MCF 10A (cell line): ENCODE data around the gene SEL1L. TPM values are rescaled to one million over a fixed set of nuclear protein-coding genes. Genes with fewer than 3 reads are reported as not detected.

Experiments
- BruUV-seq: library from RNA; stranded (reverse); fragments of 400-500 nt; replicated peaks from 2 replicates; lab custom pipeline; 2021; lab: Mats Ljungman, UMichigan
- CTCF ChIA-PET: fragments of 300-600 bp; sonication (Branson Sonifier 250); formaldehyde crosslinking; extraction: SDS; loops from one replicate; lab custom pipeline; 2021; ENCODE audit warnings: antibody characterized with exemption, inconsistent platforms; lab: Yijun Ruan, JAX
- POLR2A ChIA-PET: fragments of 300-600, 350-650 bp; sonication (Branson Sonifier 250); formaldehyde crosslinking; extraction: SDS; loops from one replicate; lab custom pipeline; 2020; ENCODE audit warnings: antibody characterized with exemption, inconsistent platforms; lab: Yijun Ruan, JAX
- DNase-seq: peaks from one replicate; pipeline ENCODE4 v3.0.0-alpha.2; 2018; ENCODE audit not compliant: unreplicated experiment
- H3K27ac Mint-ChIP-seq: one replicate; pipeline ENCODE4 v1.8.0; 2022; ENCODE audit warnings: mild to moderate bottlenecking, low read depth, mixed read lengths; ENCODE audit not compliant: unreplicated experiment
- H3K27me3 Mint-ChIP-seq: one replicate; pipeline ENCODE4 v1.8.0; 2022; ENCODE audit warnings: mixed read lengths; ENCODE audit not compliant: insufficient read depth, unreplicated experiment
- H3K36me3 Mint-ChIP-seq: one replicate; pipeline ENCODE4 v1.8.0; 2022; ENCODE audit warnings: mild to moderate bottlenecking, moderate library complexity, mixed read lengths; ENCODE audit not compliant: insufficient read depth, unreplicated experiment
- H3K4me1 Mint-ChIP-seq: one replicate; pipeline ENCODE4 v1.8.0; 2022; ENCODE audit warnings: mixed read lengths; ENCODE audit not compliant: insufficient read depth, unreplicated experiment
- H3K4me3 Mint-ChIP-seq: one replicate; pipeline ENCODE4 v1.8.0; 2022; ENCODE audit warnings: mild to moderate bottlenecking, moderate library complexity, mixed read lengths; ENCODE audit not compliant: unreplicated experiment
- H3K9me3 Mint-ChIP-seq: one replicate; pipeline ENCODE4 v1.8.0; 2022; ENCODE audit warnings: mixed read lengths; ENCODE audit not compliant: unreplicated experiment
- CTCF ChIP-seq: fragments of 200-600 bp; IDR thresholded peaks from one replicate; pipeline ENCODE4 v1.8.0; 2022; ENCODE audit warnings: antibody characterized with exemption, mild to moderate bottlenecking; ENCODE audit not compliant: unreplicated experiment
- intact Hi-C: fragments of 100-400 bp; cut with micrococcal nuclease; formaldehyde crosslinking; loops from 2 replicates; pipeline ENCODE4 v1.14.1; 2022
- total RNA-seq: library from RNA; stranded (reverse); gene quantifications from 2 replicates; pipeline ENCODE4 v1.2.3, GENCODE V29; 2022

The SEL1L gene
- total RNA-seq, 1 experiment from 2014 or later: 152 TPM

- Mint-ChIP-seq H3K36me3 (peaks cover 88% of the 10 kb centered on the region), H3K9me3 (no peaks in the 10 kb centered on the region), H3K27me3 (no peaks in the 10 kb centered on the region), H3K27ac (no peak overlapping the region), H3K4me1 (no peaks in the 10 kb centered on the region), H3K4me3 (no peak overlapping the region)
- POLR2A ChIA-PET: interaction anchor here (1.0 kb wide), 1 partner anchor 260 kb away, joined by 3 read pairs; no protein-coding TSS in a partner anchor
- TF ChIP-seq CTCF: no peak
- intact Hi-C loops: no loop called here
- CTCF ChIA-PET: interaction anchor here (2.7 kb wide), 1 partner anchor 14 kb away, joined by 8 read pairs; no protein-coding TSS in a partner anchor
- peak; percentile 8 for DNase-seq
- BruUV-seq: no TSS peak
These were observed 55.2 kb downstream of the SEL1L start for GRCh38 chr14:81478446-81478845.

- POLR2A ChIA-PET: interaction anchor here (0.6 to 1.4 kb wide), 2 partner anchors 17 to 256 kb away, joined by 3 read pairs; partner anchors contain the start of gene GTF2A1
- peaks cover 86% of the 10 kb centered on the region for H3K36me3 Mint-ChIP-seq
- no peak overlapping the region for H3K27ac Mint-ChIP-seq
- no peaks in the 10 kb centered on the region for H3K9me3 Mint-ChIP-seq
- TF ChIP-seq CTCF: no peak
- no peak overlapping the region for H3K4me3 Mint-ChIP-seq
- BruUV-seq: no TSS peak
- DNase-seq: no peak
- H3K27me3 Mint-ChIP-seq: no peaks in the 10 kb centered on the region
- CTCF ChIA-PET: interaction anchor here (0.7 to 2.7 kb wide), 3 partner anchors 13 to 51 kb away, joined by 3 to 8 read pairs (median 5); no protein-coding TSS in a partner anchor
- no peaks in the 10 kb centered on the region for H3K4me1 Mint-ChIP-seq
- intact Hi-C loops: no loop called here
These were observed 56.8 kb downstream of the SEL1L start for GRCh38 chr14:81476816-81477215.

- Mint-ChIP-seq H3K4me1 (no peaks in the 10 kb centered on the region), H3K27ac (peak overlapping the region; percentile 49), H3K9me3 (no peaks in the 10 kb centered on the region), H3K27me3 (no peaks in the 10 kb centered on the region), H3K36me3 (peaks cover 78% of the 10 kb centered on the region), H3K4me3 (no peak overlapping the region)
- ChIA-PET POLR2A (interaction anchor here (0.7 kb wide), 1 partner anchor 44 kb away, joined by 3 read pairs; no protein-coding TSS in a partner anchor), CTCF (no interaction called here)
- intact Hi-C loops: no loop called here
- TF ChIP-seq CTCF: no peak
- DNase-seq: no peak
- no TSS peak for BruUV-seq
These were observed 58.8 kb downstream of the SEL1L start for GRCh38 chr14:81474685-81475324.

- no TSS peak for BruUV-seq
These were observed 59.5 kb downstream of the SEL1L start for GRCh38 chr14:81474148-81474492.

More at GRCh38 chr14:81474148-81474492, 59.5 kb downstream of the SEL1L start:
- ChIA-PET POLR2A (interaction anchor here (0.7 kb wide), 1 partner anchor 43 kb away, joined by 3 read pairs; no protein-coding TSS in a partner anchor), CTCF (no interaction called here)
- TF ChIP-seq CTCF: no peak
- Mint-ChIP-seq H3K27me3 (no peaks in the 10 kb centered on the region), H3K4me3 (no peak overlapping the region), H3K4me1 (no peaks in the 10 kb centered on the region), H3K9me3 (no peaks in the 10 kb centered on the region), H3K36me3 (peaks cover 71% of the 10 kb centered on the region), H3K27ac (no peak overlapping the region)
- no peak for DNase-seq
- intact Hi-C loops: no loop called here
